Putamen (tissue), 1 donor: ENCODE results near the gene OR51E2.
"Not testable (repeated sequence)": the region's sequence is repeated elsewhere in the genome, so short reads cannot be mapped to it uniquely, and the experiment has no call there.

Experiments used
- DNase-seq: peaks from one replicate; pipeline ENCODE4 v3.0.0-alpha.2; 2016; ENCODE audit warnings: low spot score

OR51E2 gene

GRCh38 chr11:4697585-4697984, at the start of gene OR51E2:
TSS of gene OR51E2 (minus strand) at chr11:4697853. CDS start at chr11:4682711, 15,142 bp downstream.
- DNase-seq: no peak

- DNase-seq: no peak
These were observed 43.1 kb upstream of the OR51E2 start for GRCh38 chr11:4740735-4741134.

GRCh38 chr11:4727171-4727570, 29.5 kb upstream of the OR51E2 start:
- DNase-seq: no peak

- DNase-seq: not testable (repeated sequence)
These were observed 25.2 kb upstream of the OR51E2 start for GRCh38 chr11:4722616-4723534.

- no peak for DNase-seq
These were observed 16.6 kb upstream of the OR51E2 start for GRCh38 chr11:4714300-4714699.

GRCh38 chr11:4713241-4713640, 15.6 kb upstream of the OR51E2 start:
- DNase-seq: peak; percentile 15

GRCh38 chr11:4704790-4705334, 7.2 kb upstream of the OR51E2 start:
- DNase-seq: no peak

GRCh38 chr11:4704054-4704789, 6.6 kb upstream of the OR51E2 start, which contains the start of gene MMP26:
TSS of gene MMP26 (plus strand) at chr11:4704784.
- no peak for DNase-seq

- DNase-seq: no peak
These were observed 2.8 kb upstream of the OR51E2 start for GRCh38 chr11:4700436-4700820.

GRCh38 chr11:4699697-4700435, 2.2 kb upstream of the OR51E2 start:
- no peak for DNase-seq

GRCh38 chr11:4695442-4695841, 2.2 kb downstream of the OR51E2 start:
- DNase-seq: no peak

- DNase-seq: no peak
These were observed 12.9 kb downstream of the OR51E2 start for GRCh38 chr11:4684631-4685285.

GRCh38 chr11:4682623-4683419, 14.8 kb downstream of the OR51E2 start:
- DNase-seq: no peak

- no peak for DNase-seq
These were observed 17.3 kb downstream of the OR51E2 start for GRCh38 chr11:4680341-4680740.

GRCh38 chr11:4677948-4678347, 19.7 kb downstream of the OR51E2 start:
- DNase-seq: no peak

- no peak for DNase-seq
These were observed 23.9 kb downstream of the OR51E2 start for GRCh38 chr11:4673781-4674180.

- no peak for DNase-seq
These were observed 25.2 kb downstream of the OR51E2 start for GRCh38 chr11:4672470-4672869.

GRCh38 chr11:4671741-4672140, 25.9 kb downstream of the OR51E2 start:
- DNase-seq: no peak

GRCh38 chr11:4665424-4665823, 32.2 kb downstream of the OR51E2 start:
- DNase-seq: no peak

GRCh38 chr11:4664786-4665185, 32.9 kb downstream of the OR51E2 start:
- DNase-seq: no peak

GRCh38 chr11:4664183-4664582, 33.5 kb downstream of the OR51E2 start:
- DNase-seq: no peak
